IPS DF 4.7 (cell line): ENCODE measurements around the gene STON1.
A peak's percentile ranks its signal among the peaks of the same experiment; 100 is the strongest.
"Not testable (repeated sequence)": the region's sequence is repeated elsewhere in the genome, so short reads cannot be mapped to it uniquely, and the experiment has no call there.

Experiments
- DNase-seq: peaks from one replicate; pipeline ENCODE4 v3.0.0-alpha.2; 2013; ENCODE audit warnings: low spot score; ENCODE audit errors: extremely low read depth

Gene STON1

GRCh38 chr2:48569433-48569832 is 39.5 kb downstream of the STON1 start:
- no peak for DNase-seq

DNA sequence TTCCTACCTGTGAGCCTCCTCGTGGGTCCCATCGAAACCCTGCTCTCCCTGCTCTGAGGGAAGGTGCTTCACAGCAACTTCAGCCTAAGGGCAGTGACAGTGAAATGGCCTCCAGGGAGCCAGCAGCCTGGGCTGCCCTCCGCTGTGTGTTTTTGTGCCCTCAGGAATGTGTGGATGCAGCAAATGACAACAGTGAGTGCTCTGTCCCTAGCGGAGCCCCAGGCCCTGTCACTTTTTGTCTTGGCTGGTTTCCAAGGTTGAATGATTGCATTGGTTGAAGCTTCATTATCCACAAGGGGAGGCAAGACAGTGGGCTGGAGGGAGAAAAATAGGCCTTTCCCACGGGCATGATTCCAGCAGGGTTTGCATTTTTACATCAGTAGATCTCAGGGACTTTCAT is 42.9 kb downstream of the STON1 start:
- no peak for DNase-seq

- DNase-seq, result no peak
Observed at GRCh38 chr2:48574353-48575287, 44.7 kb downstream of the STON1 start.

DNA sequence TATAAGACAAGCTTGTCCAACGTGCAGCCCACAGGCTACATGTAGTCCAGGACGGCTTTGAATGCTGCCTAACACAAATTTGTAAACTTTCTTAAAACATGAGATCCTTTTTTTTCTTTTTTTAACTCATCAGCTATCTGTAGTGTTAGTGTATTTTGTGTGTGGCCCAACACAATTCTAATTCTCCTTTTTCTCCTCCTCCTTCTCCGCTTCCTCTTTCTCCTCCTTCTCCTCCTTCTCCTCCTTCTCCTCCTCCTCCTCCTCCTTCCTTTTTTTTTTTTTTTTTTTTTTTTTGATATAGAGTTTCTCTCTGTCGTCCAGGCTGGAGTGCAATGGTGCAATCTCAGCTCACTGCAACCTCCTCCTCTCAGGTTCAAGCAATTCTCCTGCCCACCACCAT is 48.4 kb downstream of the STON1 start:
- DNase-seq, result no peak

DNA sequence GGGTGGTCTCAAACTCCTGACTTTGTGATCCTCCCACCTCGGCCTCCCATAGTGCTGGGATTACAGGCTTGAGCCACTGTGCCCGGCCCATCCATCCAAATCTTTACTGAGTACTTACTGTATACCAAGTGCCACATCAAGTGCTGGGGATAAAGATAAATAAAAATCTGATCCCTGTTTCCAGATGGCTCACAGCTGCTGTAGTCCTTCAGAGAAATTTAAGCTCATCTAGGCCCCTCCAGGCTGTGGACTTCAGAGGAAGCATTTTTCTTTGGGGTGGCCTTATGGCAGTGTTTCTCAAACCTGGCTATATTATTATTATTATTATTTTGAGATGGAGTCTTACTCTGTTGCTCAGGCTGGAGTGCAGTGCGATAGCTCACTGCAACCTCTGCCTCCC is 54.0 kb downstream of the STON1 start:
- no peak for DNase-seq

- DNase-seq, result no peak
Observed at GRCh38 chr2:48584551-48584950, 54.6 kb downstream of the STON1 start.

GRCh38 chr2:48586433-48586832 is 56.5 kb downstream of the STON1 start:
- no peak for DNase-seq

DNA sequence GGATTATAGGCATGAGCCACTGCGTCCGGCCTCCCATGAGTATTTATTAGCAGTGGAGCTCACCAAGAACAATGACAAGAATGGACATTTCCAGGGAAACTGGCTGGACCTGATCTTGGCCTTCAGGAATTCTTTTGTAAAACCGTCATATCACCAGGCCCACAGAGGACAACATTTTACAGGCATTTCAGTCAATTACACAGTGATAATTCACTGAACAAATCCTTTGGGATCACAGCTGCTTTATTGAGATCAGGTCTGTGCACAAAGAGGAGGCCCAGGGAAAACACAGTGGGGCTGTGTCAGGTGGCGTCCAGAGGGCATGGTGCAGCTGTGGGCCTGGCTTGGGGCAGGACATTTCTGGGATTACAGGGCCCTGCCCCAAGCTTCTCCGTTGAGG is 57.6 kb downstream of the STON1 start:
- no peak for DNase-seq

DNA sequence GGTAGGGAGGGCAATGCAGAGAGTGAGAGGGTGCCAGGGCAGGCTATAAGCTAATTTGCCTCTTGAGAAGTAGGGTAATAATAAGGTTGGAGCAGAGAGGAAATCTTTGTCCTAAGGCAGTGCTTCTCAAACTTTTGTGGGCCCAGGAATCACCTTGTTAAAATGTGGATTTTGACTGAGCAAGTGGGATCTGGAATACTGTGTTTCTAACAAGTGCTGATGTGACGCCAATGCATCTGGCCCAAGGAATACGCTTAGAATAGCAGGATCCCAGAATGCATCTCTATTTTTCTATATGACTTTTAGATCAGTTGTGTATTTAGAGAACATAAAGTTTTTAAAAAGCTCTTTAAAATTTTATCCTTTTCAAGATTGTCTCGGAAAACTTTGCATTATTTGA is 58.0 kb downstream of the STON1 start:
- no peak for DNase-seq

- DNase-seq, result no peak
Observed at GRCh38 chr2:48588745-48589144, 58.8 kb downstream of the STON1 start.

DNA sequence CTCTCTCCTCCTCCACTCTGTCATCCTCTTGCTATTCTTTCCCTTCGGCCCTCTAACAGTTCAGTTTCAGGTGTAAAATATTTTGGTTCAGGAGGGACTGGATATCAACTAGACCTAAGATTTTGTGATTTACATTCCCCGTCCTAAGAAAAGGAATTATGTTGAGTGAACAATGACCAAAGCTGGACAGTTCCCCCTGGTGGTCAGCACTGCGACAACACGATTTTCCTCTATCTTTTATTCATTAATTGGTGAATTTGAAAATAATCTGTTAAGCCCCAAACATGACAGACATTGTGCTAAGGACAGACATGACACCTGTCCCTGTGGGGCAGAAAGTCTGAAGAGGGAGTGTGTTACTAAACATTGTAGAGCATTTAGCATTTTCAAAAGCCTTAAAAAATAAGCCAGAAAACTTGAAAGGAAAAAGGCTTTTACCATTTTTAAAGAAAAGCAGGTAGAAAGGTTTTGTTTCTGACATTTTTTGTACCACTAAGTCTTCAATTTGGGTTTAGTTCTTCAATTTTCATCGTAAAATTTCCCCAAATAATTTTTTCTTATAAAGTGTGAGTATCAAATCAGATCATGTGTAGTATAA is 59.3 kb downstream of the STON1 start:
- DNase-seq, result no peak

DNA sequence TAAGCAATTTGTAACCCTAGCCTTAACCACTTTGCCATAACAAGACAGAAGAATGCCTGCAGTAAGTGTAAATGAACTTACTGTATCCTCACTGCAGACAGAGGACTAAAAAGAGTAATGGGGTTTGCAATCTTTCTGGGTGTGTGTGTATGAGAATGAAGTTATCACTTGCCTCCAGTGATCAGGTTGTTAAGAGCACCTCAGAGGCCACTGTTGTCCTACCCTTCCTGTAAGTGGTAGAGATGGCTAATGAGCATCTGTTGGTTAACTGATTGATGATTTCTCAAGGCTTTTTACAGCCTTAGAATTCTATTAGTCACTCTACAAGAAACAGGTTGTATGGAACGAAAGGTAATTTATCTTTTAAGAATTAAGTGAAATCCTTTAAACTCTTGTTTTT is 60.1 kb downstream of the STON1 start:
- DNase-seq, result no peak

GRCh38 chr2:48592067-48592466 is 62.1 kb downstream of the STON1 start:
- no peak for DNase-seq

GRCh38 chr2:48596751-48597150 is 66.8 kb downstream of the STON1 start:
- not testable (repeated sequence) for DNase-seq

DNA sequence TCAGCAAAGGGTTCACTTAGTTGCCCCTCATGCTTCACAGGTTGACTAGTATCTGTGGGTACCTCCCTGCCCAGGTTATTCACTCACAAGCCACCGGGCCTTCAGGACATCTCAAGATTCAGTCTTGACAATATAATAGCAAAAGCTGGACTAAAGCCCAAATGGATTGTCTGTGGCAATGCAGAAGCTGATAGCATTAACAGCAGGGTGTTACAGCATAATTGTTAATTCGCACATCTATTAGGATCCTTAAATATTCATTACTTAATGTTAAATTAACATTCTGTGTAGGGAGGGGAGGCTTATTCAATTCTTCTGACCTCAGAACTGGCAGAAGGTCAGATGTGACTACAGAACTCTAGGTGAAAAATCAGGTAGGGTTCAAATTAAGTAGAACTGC is 67.5 kb downstream of the STON1 start:
- no peak for DNase-seq

DNA sequence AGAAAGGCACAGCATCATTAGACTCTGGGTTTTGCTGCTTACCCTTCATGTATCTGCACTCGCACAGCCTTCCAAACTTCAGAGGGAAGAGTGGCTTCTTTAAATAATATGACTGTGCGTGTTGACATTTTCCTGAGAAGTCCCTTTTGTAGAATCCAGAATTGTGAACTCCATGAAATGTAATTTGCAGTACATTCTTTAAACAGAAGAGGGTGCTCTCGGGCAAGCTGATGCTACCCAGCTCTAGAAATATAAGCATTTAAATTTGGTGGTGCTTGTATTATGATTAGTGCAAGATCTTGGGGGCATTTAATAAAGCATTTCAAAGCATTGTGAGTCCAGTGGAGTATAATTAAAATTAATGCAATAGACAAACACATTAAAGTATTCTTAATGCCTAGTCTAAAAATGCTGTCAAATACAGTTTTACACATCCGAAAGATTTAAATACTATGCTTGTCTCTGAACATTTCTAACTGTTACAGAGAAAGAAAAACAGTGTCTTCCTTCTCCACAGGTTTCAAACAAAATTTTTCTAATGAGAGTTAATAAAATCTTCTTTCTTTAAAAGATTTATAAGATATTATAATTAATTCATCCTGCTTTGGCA is 70.4 kb downstream of the STON1 start:
- no peak for DNase-seq

GRCh38 chr2:48600917-48601316 is 71.0 kb downstream of the STON1 start:
- no peak for DNase-seq

GRCh38 chr2:48601349-48601748 is 71.4 kb downstream of the STON1 start:
- DNase-seq, result peak; percentile 11

DNA sequence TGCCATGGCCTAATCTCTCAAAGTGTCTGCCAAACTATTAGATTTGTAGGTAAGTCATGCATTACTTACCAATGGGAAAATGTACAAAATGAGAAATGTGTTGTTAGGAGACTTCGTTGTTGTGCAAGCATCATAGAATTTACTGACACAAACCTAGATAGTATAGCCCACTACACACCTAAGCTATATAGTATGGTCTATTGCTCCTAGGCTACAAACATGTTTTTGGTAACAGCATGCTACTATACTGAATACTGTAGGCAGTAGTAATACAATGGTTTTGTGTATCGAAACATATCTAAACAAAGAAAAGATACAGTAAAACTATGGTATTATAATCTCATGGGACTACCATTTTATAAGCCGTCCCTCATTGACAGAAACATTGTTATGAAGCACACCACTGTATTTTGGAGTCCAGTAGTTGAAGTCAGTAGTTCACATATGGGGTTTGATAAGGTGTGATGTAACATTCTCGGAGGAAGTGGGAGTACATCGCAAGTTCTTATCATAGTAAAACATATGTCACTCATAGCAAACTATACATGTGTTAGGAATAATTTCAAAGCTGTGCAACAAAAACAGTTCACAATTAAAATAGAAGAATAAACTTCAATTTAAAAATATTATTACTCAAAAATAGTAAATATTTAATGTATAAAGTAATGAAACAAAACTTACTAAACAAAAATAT is 75.7 kb downstream of the STON1 start:
- DNase-seq, result no peak

DNA sequence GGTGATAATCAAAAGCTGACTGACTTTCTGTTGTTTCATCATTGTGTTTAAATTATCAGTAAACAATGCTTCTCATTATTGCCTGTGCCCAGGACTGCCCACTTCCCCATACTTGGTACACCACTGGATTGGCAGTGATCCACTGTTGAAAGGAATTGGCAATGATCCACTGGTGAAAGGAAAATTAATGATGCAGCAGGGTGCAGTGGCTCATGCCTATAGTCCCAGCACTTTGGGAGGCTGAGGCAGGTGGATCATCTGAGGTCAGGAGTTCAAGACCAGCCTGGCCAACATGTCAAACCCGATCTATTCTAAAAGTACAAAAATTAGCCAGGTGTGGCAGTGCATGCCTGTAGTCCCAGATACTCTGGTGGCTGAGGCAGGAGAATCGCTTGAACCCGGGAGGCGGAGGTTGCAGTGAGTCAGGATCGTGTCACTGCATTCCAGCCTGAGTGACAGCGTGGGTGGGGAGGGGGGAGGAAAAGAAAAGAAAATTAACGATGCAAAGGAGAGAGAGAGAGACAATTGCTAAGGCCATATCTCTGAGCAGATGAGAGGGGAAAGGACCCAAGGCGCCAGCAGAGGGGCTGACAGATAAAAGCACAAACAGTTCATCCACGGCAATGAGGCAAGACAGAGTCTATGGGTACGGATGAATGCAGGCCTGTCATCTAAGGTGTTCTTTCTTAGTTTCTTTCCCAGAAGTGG is 77.5 kb downstream of the STON1 start:
- no peak for DNase-seq

DNA sequence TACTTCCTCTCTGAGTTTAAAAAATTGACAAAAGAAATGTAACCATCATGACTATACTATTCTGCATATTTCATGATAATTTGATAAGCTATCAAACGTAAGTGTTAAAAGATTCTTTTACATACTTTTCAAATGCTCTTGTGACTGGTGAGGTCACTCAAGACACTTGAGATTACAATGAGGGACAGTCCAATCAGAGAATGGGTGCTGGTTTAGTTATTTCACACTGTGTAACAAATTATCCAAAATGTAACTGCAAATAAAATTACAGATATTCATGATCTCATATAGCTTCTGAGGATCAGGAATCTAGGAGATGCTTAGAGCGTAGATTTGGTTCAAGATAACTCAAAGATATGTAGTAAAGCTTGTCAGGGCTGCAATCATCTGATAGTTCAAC is 83.3 kb downstream of the STON1 start:
- DNase-seq, result no peak
